Activated T-helper 2 cell treated with anti-CD3 and anti-CD28 coated beads, Interferon-gamma antibody, Interleukin-2, Interleukin-4, amounts not matched to agents 10 μg/mL and 5 μg/mL and 100 μg/mL, durations not matched to agents 14 hours and 24 hours and 36 hours (primary cell): Measurements from ENCODE around the gene KCNK4. TPM values are rescaled to one million over a fixed set of nuclear protein-coding genes. Genes with fewer than 3 reads are reported as not detected.

ENCODE experiments used
- DNase-seq: peaks from one replicate; pipeline ENCODE4 v3.0.0; 2021; ENCODE audit warnings: low spot score
- H3K27ac Mint-ChIP-seq: one replicate; pipeline ENCODE4 v1.8.0; 2021; ENCODE audit warnings: mixed read lengths
- H3K27me3 Mint-ChIP-seq: one replicate; pipeline ENCODE4 v1.8.0; 2021; ENCODE audit warnings: low read depth, mixed read lengths
- H3K36me3 Mint-ChIP-seq: one replicate; pipeline ENCODE4 v1.8.0; 2021; ENCODE audit warnings: low read depth, mixed read lengths
- H3K4me1 Mint-ChIP-seq: one replicate; pipeline ENCODE4 v1.8.0; 2021; ENCODE audit warnings: low read depth, mixed read lengths
- H3K4me3 Mint-ChIP-seq: one replicate; pipeline ENCODE4 v1.8.0; 2021; ENCODE audit warnings: low read depth, mild to moderate bottlenecking, moderate library complexity, mixed read lengths
- H3K9me3 Mint-ChIP-seq: one replicate; pipeline ENCODE4 v1.8.0; 2021; ENCODE audit warnings: mixed read lengths
- intact Hi-C: fragments of 100-400 bp; cut with micrococcal nuclease; formaldehyde crosslinking; loops from one replicate; pipeline ENCODE4 v1.15.1; 2023
- total RNA-seq: library from RNA; stranded (reverse); gene quantifications from 2 replicates; pipeline ENCODE4 v1.2.3, GENCODE V29; 2022

The KCNK4 gene
- total RNA-seq, 1 donor from 2014 or later, result not detected

- DNase-seq, result no peak
- H3K4me3 Mint-ChIP-seq, result peak overlapping the region; percentile 33
- H3K4me1 Mint-ChIP-seq, result peaks cover 6% of the 10 kb centered on the region
- H3K9me3 Mint-ChIP-seq, result no peaks in the 10 kb centered on the region
- no peaks in the 10 kb centered on the region for H3K36me3 Mint-ChIP-seq
- peaks cover 61% of the 10 kb centered on the region for H3K27me3 Mint-ChIP-seq
- intact Hi-C loops, result no loop called here
- no peak overlapping the region for H3K27ac Mint-ChIP-seq
Measured at GRCh38 chr11:64292460-64293254, 1.6 kb downstream of the KCNK4 start.

GRCh38 chr11:64294774-64295173, 3.7 kb downstream of the KCNK4 start:
- Mint-ChIP-seq H3K4me1 (peaks cover 8% of the 10 kb centered on the region), H3K36me3 (no peaks in the 10 kb centered on the region), H3K27me3 (peaks cover 73% of the 10 kb centered on the region), H3K4me3 (no peak overlapping the region), H3K27ac (no peak overlapping the region), H3K9me3 (no peaks in the 10 kb centered on the region)
- no peak for DNase-seq
- intact Hi-C loops, result no loop called here

- Mint-ChIP-seq H3K27ac (no peak overlapping the region), H3K36me3 (no peaks in the 10 kb centered on the region), H3K9me3 (no peaks in the 10 kb centered on the region), H3K27me3 (peaks cover 75% of the 10 kb centered on the region), H3K4me3 (no peak overlapping the region), H3K4me1 (peaks cover 11% of the 10 kb centered on the region)
- intact Hi-C loops, result no loop called here
- DNase-seq, result no peak
Measured at GRCh38 chr11:64295760-64296159, 4.7 kb downstream of the KCNK4 start.

- Mint-ChIP-seq H3K36me3 (no peaks in the 10 kb centered on the region), H3K9me3 (no peaks in the 10 kb centered on the region), H3K27ac (no peak overlapping the region), H3K27me3 (peaks cover 73% of the 10 kb centered on the region), H3K4me3 (no peak overlapping the region), H3K4me1 (peaks cover 12% of the 10 kb centered on the region)
- DNase-seq, result no peak
- intact Hi-C loops, result no loop called here
Measured at GRCh38 chr11:64296236-64296635, 5.1 kb downstream of the KCNK4 start.

- no peak overlapping the region for H3K27ac Mint-ChIP-seq
- no peak for DNase-seq
- peaks cover 12% of the 10 kb centered on the region for H3K4me1 Mint-ChIP-seq
- no peaks in the 10 kb centered on the region for H3K9me3 Mint-ChIP-seq
- no peak overlapping the region for H3K4me3 Mint-ChIP-seq
- H3K27me3 Mint-ChIP-seq, result peaks cover 73% of the 10 kb centered on the region
- H3K36me3 Mint-ChIP-seq, result no peaks in the 10 kb centered on the region
- intact Hi-C loops, result no loop called here
Measured at GRCh38 chr11:64296830-64297698, 6.0 kb downstream of the KCNK4 start.

GRCh38 chr11:64297699-64298358, 6.7 kb downstream of the KCNK4 start:
- Mint-ChIP-seq H3K9me3 (no peaks in the 10 kb centered on the region), H3K36me3 (no peaks in the 10 kb centered on the region), H3K4me1 (peaks cover 9% of the 10 kb centered on the region), H3K4me3 (no peak overlapping the region), H3K27me3 (peaks cover 69% of the 10 kb centered on the region), H3K27ac (no peak overlapping the region)
- no peak for DNase-seq
- intact Hi-C loops, result no loop called here

GRCh38 chr11:64298966-64299846, 8.1 kb downstream of the KCNK4 start:
- no peaks in the 10 kb centered on the region for H3K36me3 Mint-ChIP-seq
- no peak overlapping the region for H3K27ac Mint-ChIP-seq
- H3K9me3 Mint-ChIP-seq, result no peaks in the 10 kb centered on the region
- peaks cover 58% of the 10 kb centered on the region for H3K27me3 Mint-ChIP-seq
- peaks cover 15% of the 10 kb centered on the region for H3K4me1 Mint-ChIP-seq
- intact Hi-C loops, result no loop called here
- no peak for DNase-seq
- H3K4me3 Mint-ChIP-seq, result peak overlapping the region; percentile 10

GRCh38 chr11:64299847-64300648, 8.9 kb downstream of the KCNK4 start, which contains the start of gene CATSPERZ:
Gene CATSPERZ (plus strand): TSS chr11:64300358. CDS start chr11:64300411, 53 bp downstream.
- H3K27me3 Mint-ChIP-seq, result peaks cover 51% of the 10 kb centered on the region
- no peak within 1 kb of the TSS for H3K27ac Mint-ChIP-seq
- peak within 1 kb of the TSS; percentile 67 for H3K4me3 Mint-ChIP-seq
- intact Hi-C loops, result no loop called here
- H3K9me3 Mint-ChIP-seq, result no peaks in the 10 kb centered on the region
- H3K36me3 Mint-ChIP-seq, result no peaks in the 10 kb centered on the region
- DNase-seq, result no peak
- peaks cover 18% of the 10 kb centered on the region for H3K4me1 Mint-ChIP-seq

- peak overlapping the region; percentile 99 for H3K27ac Mint-ChIP-seq
Measured at GRCh38 chr11:64303109-64304031, 12.3 kb downstream of the KCNK4 start.

GRCh38 chr11:64304032-64304315, 12.9 kb downstream of the KCNK4 start:
- DNase-seq, result no peak
- Mint-ChIP-seq H3K4me1 (peaks cover 21% of the 10 kb centered on the region), H3K9me3 (no peaks in the 10 kb centered on the region), H3K27ac (peak overlapping the region; percentile 99), H3K36me3 (peaks cover 14% of the 10 kb centered on the region), H3K27me3 (peaks cover 14% of the 10 kb centered on the region), H3K4me3 (peak overlapping the region; percentile 91)
- intact Hi-C loops, result loop anchor here (1.0 to 2.0 kb wide), 6 partner anchors 19 to 117 kb away; partner anchors contain the start of genes BAD, GPR137, PLCB3 and STIP1

More at GRCh38 chr11:64303109-64304031, 12.3 kb downstream of the KCNK4 start:
- DNase-seq, result no peak
- Mint-ChIP-seq H3K9me3 (no peaks in the 10 kb centered on the region), H3K4me3 (peak overlapping the region; percentile 91), H3K4me1 (peaks cover 21% of the 10 kb centered on the region), H3K27me3 (peaks cover 18% of the 10 kb centered on the region), H3K36me3 (peaks cover 14% of the 10 kb centered on the region)
- intact Hi-C loops, result loop anchor here (1.0 to 2.0 kb wide), 6 partner anchors 19 to 117 kb away; partner anchors contain the start of genes BAD, GPR137, PLCB3 and STIP1
